Cerebellar nuclear complex (tissue), 1 donor: ENCODE data around the gene WDR81.
"Not testable (repeated sequence)": the region's sequence is repeated elsewhere in the genome, so short reads cannot be mapped to it uniquely, and the experiment has no call there.

Experiments
- DNase-seq, 2 experiments: peaks; one replicate each; lab custom pipeline; 2025; lab: John Stamatoyannopoulos, UW

The WDR81 gene

GRCh38 chr17:1754430-1755112 is 30.1 kb downstream of the WDR81 start:
- DNase-seq, result no peak

DNA sequence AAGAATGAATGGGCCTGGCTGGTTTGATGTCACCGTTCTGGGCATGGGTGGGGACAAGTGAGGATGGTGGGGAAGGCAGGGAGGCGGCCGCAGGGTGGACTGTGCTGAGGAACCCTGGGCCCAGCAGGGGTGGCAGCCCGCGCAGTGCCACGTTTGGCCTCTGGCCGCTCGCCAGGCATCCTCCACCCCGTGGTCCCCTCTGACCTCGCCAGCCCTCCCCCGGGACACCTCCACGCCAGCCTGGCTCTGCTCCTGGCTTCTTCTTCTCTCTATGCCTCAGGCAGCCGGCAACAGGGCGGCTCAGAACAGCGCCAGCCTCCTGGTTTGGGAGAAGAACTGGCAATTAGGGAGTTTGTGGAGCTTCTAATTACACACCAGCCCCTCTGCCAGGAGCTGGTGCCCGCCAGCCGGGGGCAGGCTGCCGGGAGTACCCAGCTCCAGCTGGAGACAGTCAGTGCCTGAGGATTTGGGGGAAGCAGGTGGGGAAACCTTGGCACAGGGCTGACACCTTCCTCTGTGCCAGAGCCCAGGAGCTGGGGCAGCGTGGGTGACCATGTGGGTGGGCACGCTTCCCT is 30.8 kb downstream of the WDR81 start:
- no peak for DNase-seq

DNA sequence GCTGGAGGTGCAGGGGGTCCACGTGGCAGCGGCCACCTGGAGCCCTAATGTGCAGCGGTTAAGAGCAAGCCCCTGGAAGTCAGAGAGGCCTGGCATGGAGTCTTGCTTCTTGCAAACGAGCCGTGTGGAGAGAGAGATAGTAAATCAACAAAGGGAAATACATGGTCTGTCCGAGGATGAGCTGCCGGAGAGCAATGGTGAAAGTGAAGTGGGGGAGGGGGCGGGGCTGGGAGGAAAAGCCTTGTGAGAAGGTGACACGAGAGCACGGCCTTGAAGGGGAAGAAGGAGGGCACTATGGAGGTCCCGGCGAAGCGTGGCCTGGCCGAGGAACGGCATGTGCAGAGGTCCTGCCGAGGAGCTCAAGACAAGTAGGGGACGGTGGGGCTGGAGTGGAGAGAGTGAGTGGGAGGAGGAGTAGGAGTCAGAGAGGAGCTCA is 31.3 kb downstream of the WDR81 start:
- no peak for DNase-seq

DNA sequence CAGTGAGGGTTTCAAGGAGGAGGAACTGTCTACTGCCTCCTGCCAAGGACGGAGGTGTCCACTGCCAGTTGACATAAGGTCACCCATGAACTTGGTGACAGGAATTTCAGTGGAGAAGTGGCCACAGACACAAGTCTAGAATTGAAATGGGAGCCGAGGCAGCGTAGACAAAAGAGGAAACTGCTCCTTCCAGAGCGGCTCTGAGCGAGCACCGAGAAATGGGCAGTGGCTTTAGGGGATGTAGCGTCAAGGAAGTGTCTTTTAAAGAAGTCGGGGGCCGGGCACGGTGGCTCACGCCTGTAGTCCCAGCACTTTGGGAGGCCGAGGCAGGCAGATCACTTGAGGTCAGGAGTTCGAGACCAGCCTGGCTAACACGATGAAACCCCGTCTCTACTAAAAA is 34.3 kb downstream of the WDR81 start:
- DNase-seq, result no peak

GRCh38 chr17:1759529-1759928 is 35.0 kb downstream of the WDR81 start:
- no peak for DNase-seq

- DNase-seq, result no peak
Measured at GRCh38 chr17:1762233-1762900, 37.9 kb downstream of the WDR81 start.

DNA sequence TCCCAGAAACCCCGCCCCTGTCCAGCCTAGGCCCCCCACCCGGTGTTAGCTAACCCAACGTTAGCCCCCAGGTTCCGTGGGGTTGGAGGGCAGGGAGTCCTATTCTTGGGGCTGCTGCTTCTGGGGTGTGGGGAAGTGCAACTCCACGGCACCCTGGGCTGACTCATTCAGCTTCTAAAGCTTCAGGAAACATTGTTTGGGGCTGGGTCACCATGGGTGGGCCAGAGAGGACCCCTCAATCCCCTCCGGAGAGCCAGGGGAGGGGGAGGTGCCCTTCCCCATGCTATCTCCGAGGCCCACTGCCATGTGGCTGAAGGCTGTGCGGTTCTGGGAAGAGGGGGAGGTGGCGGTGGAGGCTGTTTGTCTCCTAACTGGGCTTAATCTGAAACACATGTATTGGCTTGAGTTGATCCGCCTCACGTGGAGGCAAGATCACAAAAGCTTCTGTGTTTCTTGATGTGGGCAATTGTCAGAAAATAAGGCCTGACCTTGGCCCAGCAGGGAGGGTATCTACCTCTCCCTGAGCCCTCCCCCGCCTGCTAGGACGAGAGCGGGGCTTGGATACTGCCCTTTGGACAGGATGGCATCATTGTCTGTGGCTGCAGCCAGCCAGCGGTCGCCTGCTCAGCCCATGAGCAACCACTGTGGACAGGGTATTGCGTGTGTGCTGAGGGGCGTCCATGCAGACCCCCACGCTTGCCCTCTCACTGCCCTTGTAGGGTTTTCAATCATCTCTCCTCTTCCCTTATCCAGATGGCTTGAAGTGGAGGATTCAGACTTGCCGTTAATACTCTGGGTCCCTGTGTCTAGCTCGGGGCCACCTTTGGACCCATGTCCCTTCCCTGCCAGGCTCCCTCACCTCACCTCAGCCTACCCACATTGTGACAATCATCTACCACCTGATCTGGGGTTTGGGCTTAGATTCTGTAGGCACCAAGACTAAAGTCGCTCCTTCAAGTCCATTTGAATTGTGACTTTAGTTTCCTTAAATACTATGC is 38.7 kb downstream of the WDR81 start:
- DNase-seq, result no peak

GRCh38 chr17:1764284-1764683 is 39.8 kb downstream of the WDR81 start:
- DNase-seq, result no peak

DNA sequence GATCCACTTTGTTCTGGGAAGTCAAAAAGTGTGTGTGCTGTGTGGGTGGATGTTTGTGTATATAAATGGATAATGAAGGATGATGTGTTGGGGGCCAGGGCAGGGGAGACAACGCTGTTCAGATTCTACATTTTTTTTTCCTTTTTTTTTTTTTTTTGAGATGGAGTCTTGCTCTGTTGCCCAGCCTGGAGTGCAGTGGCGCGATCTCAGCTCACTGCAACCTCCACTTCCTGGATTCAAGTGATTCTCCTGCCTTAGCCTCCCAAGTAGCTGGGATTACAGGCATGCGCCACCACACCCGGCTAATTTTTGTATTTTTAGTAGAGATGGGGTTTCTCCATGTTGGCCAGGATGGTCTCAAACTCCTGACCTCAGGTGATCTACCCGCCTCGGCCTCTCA is 40.2 kb downstream of the WDR81 start:
- DNase-seq, result not testable (repeated sequence)

DNA sequence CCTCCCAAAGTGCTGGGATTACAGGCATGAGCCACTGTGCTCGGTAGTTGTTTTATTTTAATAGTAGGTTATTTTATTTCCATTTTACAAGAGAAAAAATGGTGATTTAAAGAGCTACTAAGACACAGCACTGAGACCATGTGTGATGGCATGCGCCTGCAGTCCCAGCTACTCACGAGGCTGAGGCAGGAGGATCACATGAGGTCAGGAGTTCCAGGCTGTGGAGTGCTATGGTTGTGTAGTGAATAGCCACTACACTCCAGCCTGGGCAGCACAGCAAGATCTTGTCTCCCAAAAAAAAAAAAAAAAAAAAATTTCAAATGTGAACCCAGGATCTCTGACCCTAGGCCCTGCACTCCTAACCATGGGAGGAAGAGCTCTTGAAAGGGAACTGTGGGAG is 41.1 kb downstream of the WDR81 start:
- DNase-seq, result no peak

- DNase-seq, result no peak
Measured at GRCh38 chr17:1766382-1767135, 42.1 kb downstream of the WDR81 start.

DNA sequence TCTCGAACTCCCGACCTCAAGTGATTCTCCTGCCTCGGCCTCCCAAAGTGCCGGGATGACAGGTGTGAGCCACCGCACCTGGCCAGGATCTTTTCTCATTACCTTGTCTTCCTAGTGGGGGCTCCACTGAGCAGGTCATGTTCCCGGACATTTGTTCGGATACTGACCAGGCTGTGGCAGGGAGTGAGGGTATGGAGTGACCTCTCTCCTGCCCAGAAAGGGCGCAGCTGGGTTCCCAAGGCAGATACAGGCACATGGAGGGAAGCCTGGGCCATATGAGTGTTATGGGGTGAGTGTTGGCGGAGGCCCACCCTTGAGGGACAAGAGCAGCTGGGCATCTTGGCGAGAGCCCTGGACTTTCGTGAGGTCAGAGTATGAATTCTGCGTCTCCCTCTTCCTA is 42.9 kb downstream of the WDR81 start:
- DNase-seq, result no peak

DNA sequence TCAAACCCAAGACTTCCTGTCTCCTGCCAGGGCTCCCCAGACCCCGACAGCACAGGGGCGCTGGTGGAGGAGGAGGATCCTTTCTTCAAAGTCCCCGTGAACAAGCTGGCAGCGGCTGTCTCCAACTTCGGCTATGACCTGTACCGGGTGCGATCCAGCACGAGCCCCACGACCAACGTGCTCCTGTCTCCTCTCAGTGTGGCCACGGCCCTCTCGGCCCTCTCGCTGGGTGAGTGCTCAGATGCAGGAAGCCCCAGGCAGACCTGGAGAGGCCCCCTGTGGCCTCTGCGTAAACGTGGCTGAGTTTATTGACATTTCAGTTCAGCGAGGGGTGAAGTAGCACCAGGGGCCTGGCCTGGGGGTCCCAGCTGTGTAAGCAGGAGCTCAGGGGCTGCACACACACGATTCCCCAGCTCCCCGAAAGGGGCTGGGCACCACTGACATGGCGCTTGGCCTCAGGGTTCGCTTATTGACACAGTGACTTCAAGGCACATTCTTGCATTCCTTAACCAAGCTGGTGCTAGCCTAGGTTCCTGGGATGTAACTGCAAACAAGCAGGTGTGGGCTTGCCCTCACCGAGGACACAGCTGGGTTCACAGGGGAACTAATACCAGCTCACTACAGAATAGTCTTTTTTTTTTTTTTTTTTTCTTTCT is 45.4 kb downstream of the WDR81 start:
- no peak for DNase-seq

DNA sequence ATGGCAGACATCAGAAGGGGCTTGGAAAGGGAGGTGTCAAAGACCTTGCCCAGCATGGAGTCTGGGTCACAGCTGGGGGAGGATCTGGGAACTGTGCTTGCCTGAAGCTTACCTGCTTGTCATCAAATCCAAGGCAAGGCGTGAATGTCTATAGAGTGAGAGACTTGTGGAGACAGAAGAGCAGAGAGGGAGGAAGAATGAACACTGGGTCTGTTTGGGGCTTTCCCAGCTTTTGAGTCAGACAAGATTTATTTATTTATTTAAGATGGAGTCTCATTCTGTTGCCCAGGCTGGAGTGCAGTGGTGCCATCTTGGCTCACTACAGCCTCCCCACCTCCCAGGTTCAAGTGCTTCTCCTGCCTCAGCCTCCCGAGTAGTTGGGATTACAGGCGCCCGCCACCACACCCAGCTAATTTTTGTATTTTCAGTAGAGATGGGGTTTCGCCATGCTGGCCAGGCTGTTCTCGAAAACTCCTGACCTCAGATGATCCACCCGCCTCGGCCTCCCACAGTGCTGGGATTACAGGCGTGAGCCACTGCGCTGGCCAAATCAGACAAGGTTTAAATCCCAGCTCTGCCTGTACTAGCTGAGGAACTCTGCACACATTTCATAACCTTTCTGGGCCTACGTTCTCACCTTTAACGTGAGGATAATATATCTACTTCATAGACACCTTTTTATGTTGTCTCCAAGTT is 48.6 kb downstream of the WDR81 start:
- DNase-seq, result not testable (repeated sequence)

DNA sequence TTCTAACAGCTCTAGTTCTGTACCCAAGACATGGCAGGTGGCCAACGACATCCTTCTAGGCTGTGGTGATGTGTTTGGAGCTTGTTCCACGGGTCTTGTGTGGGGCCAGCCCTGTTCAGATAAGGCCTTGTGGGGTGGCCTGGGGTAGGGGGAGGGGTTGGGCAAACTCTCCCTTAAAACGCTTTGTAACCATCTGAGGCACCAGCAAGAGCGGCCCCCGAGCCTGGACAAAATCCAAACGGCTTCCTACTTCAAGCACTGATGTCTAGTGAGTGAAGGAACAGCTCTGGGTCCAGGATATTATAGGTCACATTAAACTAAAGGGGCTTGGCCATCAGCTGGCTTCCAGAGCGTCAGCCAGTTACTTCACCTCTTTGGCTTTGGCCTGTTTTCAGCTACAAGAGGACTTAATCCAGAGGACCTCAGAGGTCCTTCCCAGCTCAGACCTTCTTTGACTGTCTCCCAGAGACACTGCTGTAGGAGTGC is 49.2 kb downstream of the WDR81 start:
- DNase-seq, result no peak

- no peak for DNase-seq
Measured at GRCh38 chr17:1774390-1775176, 50.1 kb downstream of the WDR81 start.

DNA sequence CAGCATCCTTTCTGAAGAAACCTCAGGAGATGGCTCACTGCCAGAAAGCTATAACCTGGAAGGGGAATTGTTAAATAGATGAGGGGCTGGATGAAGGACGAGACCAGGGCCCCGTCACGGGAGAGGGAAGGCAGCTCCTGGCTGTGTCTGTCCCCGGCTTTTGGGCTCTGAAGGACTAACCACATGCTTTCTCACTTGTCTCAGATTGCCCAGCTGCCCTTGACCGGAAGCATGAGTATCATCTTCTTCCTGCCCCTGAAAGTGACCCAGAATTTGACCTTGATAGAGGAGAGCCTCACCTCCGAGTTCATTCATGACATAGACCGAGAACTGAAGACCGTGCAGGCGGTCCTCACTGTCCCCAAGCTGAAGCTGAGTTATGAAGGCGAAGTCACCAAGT is 51.8 kb downstream of the WDR81 start:
- no peak for DNase-seq

GRCh38 chr17:1776857-1777256 is 52.4 kb downstream of the WDR81 start:
- DNase-seq, result no peak

DNA sequence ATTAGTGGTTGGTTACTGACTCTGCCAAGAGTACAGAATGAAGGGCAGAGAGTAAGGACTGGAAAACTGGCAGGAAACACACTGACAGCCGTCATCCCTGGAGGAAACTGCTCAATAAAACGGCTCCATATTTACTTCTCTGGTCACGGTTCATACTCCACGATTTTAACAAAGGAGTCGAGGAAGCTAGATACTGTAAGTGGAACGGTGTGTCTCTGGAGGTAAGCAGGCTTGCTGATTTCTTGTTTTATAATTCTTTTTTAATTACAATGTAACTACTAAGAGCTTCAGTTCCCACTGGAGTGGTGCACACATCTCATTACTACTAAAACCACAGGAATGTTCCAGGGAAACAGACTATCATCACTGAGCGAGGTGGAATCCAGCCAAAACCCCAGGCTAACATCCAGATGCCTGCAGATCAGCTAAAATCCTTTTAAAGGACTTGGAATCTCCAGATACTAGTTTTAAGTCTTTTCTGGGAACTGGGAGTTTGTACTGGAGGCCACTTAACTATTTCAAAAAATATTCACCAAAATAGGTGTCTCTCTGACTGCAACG is 55.1 kb downstream of the WDR81 start:
- DNase-seq, result no peak
